Activated CD8-positive, alpha-beta T cell treated with anti-CD3 and anti-CD28 coated beads for 36 hours (primary cell): ENCODE measurements around the gene TBC1D17. TPM values are rescaled to one million over a fixed set of nuclear protein-coding genes. Genes with fewer than 3 reads are reported as not detected.

Experiments
- ATAC-seq: fragments of 200-7000 bp; cut with Tn5 transposase; one replicate; pipeline ENCODE4 v1.10.0; 2021; ENCODE audit warnings: mild to moderate bottlenecking, moderate library complexity
- CTCF ChIA-PET: fragments of 350-600 bp; sonication (Branson Sonifier 250); formaldehyde crosslinking; loops from one replicate; lab custom pipeline; 2021; ENCODE audit warnings: antibody characterized with exemption; lab: Charles Lee
- POLR2A ChIA-PET: fragments of 350-600 bp; sonication (Branson Sonifier 250); formaldehyde crosslinking; loops from one replicate; lab custom pipeline; 2021; ENCODE audit warnings: antibody characterized with exemption; lab: Charles Lee
- DNase-seq: peaks from one replicate; pipeline ENCODE4 v3.0.0-alpha.2; 2020
- H3K27ac Mint-ChIP-seq: one replicate; pipeline ENCODE4 v1.8.0; 2021; ENCODE audit warnings: mild to moderate bottlenecking, mixed read lengths
- H3K27me3 Mint-ChIP-seq: one replicate; pipeline ENCODE4 v1.8.0; 2021; ENCODE audit warnings: mixed read lengths
- H3K36me3 Mint-ChIP-seq: one replicate; pipeline ENCODE4 v1.8.0; 2021; ENCODE audit warnings: low read depth, mixed read lengths
- H3K4me1 Mint-ChIP-seq: one replicate; pipeline ENCODE4 v1.8.0; 2021; ENCODE audit warnings: low read depth, mixed read lengths
- H3K4me3 Mint-ChIP-seq: one replicate; pipeline ENCODE4 v1.8.0; 2021; ENCODE audit warnings: mild to moderate bottlenecking, moderate library complexity, mixed read lengths
- H3K9me3 Mint-ChIP-seq: one replicate; pipeline ENCODE4 v1.8.0; 2021; ENCODE audit warnings: mixed read lengths
- intact Hi-C: fragments of 100-400 bp; cut with micrococcal nuclease; formaldehyde crosslinking; loops from one replicate; pipeline ENCODE4 v1.10.0; 2022
- total RNA-seq, 2 experiments: library from RNA; stranded (reverse); gene quantifications; one replicate each; pipeline ENCODE4 v1.2.3, GENCODE V29; 2021
- TF ChIP-seq, protein P1 (sequence below): fragments of 200-600 bp; IDR thresholded peaks from one replicate; pipeline ENCODE4 v1.8.0; 2022; ENCODE audit warnings: antibody characterized with exemption, mild to moderate bottlenecking

TBC1D17 gene
- total RNA-seq, 2 experiments from 2014 or later = 26.6 to 26.8 TPM

DNA sequence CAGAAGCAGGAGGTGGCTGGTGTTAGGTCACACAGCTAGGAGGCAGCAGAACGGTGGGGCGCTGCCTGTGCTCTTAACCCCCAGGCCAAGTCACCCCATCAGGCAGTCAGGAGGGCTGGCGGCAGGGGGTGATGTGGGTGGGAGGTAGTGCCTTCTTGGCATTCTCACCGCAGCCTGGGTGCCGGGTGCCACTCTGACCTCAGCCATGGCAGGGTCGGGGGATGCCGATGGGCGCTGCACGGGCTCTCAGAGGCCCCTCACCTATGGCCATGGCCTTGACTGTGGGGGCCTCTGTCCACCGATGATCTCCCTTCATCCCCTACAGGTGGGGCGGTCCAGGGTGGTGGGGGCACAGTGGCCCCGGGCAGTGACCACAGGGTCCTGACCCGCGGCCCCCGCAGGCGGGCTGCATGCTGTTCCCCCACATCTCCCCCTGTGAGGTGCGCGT lies 20.9 kb upstream of the TBC1D17 start:
- POLR2A ChIA-PET = interaction anchor here (6.5 kb wide), 1 partner anchor 9 kb away, joined by 64 read pairs; the partner anchor contains the start of gene PNKP
- intact Hi-C loops = no loop called here
- CTCF ChIA-PET = no interaction called here
- ATAC-seq (no peak), DNase-seq (no peak)
- H3K27me3 Mint-ChIP-seq = no peaks in the 10 kb centered on the region
- H3K4me1 Mint-ChIP-seq = peaks cover 19% of the 10 kb centered on the region
- H3K9me3 Mint-ChIP-seq = no peaks in the 10 kb centered on the region
- no peak overlapping the region for H3K27ac Mint-ChIP-seq
- H3K4me3 Mint-ChIP-seq = no peak overlapping the region
- TF ChIP-seq, protein P1, sequence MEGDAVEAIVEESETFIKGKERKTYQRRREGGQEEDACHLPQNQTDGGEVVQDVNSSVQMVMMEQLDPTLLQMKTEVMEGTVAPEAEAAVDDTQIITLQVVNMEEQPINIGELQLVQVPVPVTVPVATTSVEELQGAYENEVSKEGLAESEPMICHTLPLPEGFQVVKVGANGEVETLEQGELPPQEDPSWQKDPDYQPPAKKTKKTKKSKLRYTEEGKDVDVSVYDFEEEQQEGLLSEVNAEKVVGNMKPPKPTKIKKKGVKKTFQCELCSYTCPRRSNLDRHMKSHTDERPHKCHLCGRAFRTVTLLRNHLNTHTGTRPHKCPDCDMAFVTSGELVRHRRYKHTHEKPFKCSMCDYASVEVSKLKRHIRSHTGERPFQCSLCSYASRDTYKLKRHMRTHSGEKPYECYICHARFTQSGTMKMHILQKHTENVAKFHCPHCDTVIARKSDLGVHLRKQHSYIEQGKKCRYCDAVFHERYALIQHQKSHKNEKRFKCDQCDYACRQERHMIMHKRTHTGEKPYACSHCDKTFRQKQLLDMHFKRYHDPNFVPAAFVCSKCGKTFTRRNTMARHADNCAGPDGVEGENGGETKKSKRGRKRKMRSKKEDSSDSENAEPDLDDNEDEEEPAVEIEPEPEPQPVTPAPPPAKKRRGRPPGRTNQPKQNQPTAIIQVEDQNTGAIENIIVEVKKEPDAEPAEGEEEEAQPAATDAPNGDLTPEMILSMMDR = no peak
- peaks cover 6% of the 10 kb centered on the region for H3K36me3 Mint-ChIP-seq

DNA sequence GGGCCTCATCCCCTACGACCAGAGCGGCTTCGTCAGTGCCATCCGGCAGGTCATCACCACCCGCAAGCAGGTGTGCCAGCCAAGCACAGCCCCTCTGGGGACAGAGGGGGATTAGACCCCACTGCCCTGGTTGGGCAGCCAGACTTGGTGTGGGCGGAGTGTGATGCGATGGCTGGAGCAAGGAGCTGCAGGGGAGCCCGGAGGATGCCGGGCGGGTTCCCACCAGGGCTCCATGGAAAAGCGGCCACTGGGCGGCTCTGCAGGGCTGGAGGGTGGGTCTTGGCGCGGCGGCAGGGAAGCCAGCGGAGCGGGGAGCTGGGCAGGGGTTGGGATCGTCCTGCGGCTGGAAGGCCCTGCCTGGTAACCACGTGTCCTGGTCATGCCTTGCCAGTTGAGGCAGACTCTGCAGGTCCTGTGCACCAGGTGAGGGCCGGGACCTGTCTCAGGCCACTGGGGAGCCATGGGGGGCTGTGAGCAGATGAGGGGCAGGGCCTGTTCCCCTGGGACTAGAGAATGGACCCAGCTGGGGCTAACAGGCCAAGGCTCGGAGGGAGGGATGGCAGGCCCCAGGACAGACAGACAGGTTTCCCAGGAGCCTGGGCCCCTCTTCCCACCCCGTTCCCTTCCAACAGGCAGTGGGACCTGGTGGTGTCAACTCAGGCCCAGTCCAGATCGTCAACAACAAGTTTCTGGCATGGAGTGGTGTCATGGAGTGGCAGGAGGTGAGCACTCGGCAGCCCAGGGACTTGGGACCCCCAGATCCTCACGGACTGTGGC lies 20.3 kb upstream of the TBC1D17 start:
- intact Hi-C loops = no loop called here
- Mint-ChIP-seq H3K4me3 (no peak overlapping the region), H3K4me1 (peaks cover 15% of the 10 kb centered on the region), H3K36me3 (peaks cover 6% of the 10 kb centered on the region), H3K27me3 (no peaks in the 10 kb centered on the region), H3K9me3 (no peaks in the 10 kb centered on the region), H3K27ac (no peak overlapping the region)
- DNase-seq (no peak), ATAC-seq (no peak)
- TF ChIP-seq, protein P1 = no peak
- ChIA-PET POLR2A (no interaction called here), CTCF (interaction anchor here (1.3 kb wide), 1 partner anchor 10 kb away, joined by 3 read pairs; no protein-coding TSS in a partner anchor)

DNA sequence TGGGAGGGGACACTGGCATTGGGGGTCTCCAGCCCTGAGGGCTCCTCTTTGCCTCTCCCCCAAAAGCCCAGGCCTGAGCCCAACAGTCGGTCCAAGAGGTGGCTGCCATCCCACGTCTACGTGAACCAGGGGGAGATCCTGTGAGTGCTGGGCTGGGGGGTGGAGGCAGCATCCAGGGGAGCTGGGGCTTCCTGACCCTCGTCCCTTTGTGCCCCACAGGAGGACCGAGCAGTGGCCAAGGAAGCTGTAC lies 19.7 kb upstream of the TBC1D17 start:
- H3K27ac Mint-ChIP-seq = no peak overlapping the region
- CTCF ChIA-PET = interaction anchor here (1.3 kb wide), 1 partner anchor 10 kb away, joined by 3 read pairs; no protein-coding TSS in a partner anchor
- peaks cover 6% of the 10 kb centered on the region for H3K36me3 Mint-ChIP-seq

DNA sequence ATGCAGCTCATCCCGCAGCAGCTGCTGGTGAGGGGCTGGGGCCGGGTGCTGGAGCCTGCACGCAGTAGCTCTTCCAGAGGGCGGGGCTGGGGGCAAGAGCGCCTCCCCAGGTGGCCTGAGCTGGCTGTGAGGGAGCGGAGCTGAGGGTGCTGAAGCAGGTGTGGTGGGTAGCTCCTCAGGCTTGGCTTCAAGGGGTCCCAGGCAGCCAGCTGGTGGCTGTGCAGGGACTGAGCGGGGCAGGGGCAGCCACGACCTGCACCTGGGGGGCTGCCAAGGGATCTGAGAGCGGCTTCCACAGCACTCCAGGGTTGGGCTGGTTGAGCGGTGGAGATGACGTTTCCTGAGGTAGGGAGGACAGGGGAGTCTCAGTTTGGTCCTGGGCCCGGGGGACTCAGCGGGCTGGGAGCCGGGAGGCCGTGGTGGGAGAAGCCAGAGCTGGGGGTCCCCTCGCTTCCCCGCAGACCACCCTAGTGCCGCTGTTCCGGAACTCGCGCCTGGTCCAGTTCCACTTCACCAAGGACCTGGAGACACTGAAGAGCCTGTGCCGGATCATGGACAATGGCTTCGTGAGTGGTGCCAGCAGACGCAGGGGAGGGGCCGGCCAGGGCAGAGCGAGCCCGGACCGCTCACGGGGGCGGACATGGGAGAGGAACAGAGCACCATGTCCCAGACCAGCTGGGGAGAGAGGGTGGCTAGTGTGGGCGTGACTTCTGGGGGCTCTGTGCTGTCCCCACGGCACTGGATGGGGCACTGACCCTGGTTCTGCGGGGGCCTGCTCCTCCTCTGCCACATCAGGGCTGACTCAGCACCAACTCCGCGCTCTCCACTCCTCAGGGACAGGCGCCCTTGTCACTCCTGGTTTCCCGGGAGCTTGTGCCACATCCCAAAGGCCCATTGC lies 19.2 kb upstream of the TBC1D17 start:
- Mint-ChIP-seq H3K4me3 (no peak overlapping the region), H3K27me3 (no peaks in the 10 kb centered on the region), H3K36me3 (peaks cover 9% of the 10 kb centered on the region), H3K4me1 (peaks cover 7% of the 10 kb centered on the region), H3K27ac (no peak overlapping the region), H3K9me3 (no peaks in the 10 kb centered on the region)
- ATAC-seq (no peak), DNase-seq (no peak)
- TF ChIP-seq, protein P1 = no peak
- ChIA-PET POLR2A (interaction anchor here (0.7 to 1.3 kb wide), 3 partner anchors 10 to 173 kb away, joined by 3 read pairs; no protein-coding TSS in a partner anchor), CTCF (interaction anchor here (1.3 kb wide), 1 partner anchor 11 kb away, joined by 3 read pairs; no protein-coding TSS in a partner anchor)
- intact Hi-C loops = no loop called here

More for the DNA sequence above, 19.7 kb upstream of the TBC1D17 start:
- ATAC-seq (no peak), DNase-seq (no peak)
- intact Hi-C loops = no loop called here
- Mint-ChIP-seq H3K4me3 (no peak overlapping the region), H3K9me3 (no peaks in the 10 kb centered on the region), H3K27me3 (no peaks in the 10 kb centered on the region), H3K4me1 (peaks cover 10% of the 10 kb centered on the region)
- TF ChIP-seq, protein P1 = no peak
- POLR2A ChIA-PET = interaction anchor here (0.7 to 1.3 kb wide), 2 partner anchors 10 to 172 kb away, joined by 3 read pairs; no protein-coding TSS in a partner anchor
